ENCODE measurements around the gene MEIKIN.

GRCh38 chr5:131953969-131954368 is 8.5 kb upstream of the MEIKIN start:
- TF ChIP-seq POLR2A (IDR thresholded peaks at IDR 0.05), result no peak
- TF ChIP-seq CTCF (IDR thresholded peaks at IDR 0.05), result no peak

All from uterus (tissue), 2 donors.